H1 (cell line): ENCODE measurements around the gene NCKAP1. TPM values are rescaled to one million over a fixed set of nuclear protein-coding genes. Genes with fewer than 3 reads are reported as not detected.

Experiments used
- CTCF ChIA-PET: fragments of 300-600 bp; sonication (Branson Sonifier 250); formaldehyde crosslinking; loops from one replicate; lab custom pipeline; 2021; ENCODE audit not compliant: partially characterized antibody; lab: Charles Lee
- POLR2A ChIA-PET: fragments of 300-600 bp; sonication (Branson Sonifier 250); formaldehyde crosslinking; loops from one replicate; lab custom pipeline; 2021; ENCODE audit warnings: inconsistent platforms; ENCODE audit not compliant: partially characterized antibody; lab: Charles Lee
- DNase-seq, 2 experiments: peaks; one replicate each; pipeline versions ENCODE4 v3.0.0 to v3.0.0-alpha.2; 2010 to 2022; ENCODE audit warnings: low spot score in 2 of 2, low read depth in 1 of 2, mixed read lengths in 1 of 2
- FAIRE-seq: peaks from 2 replicates; lab custom pipeline; 2011; peaks lifted over from hg19 to GRCh38; lab: Jason Lieb, UNC
- H2AFZ ChIP-seq: 2 replicates; pipeline ENCODE4 v1.8.1; 2012; ENCODE audit warnings: low read length, inconsistent platforms
- H2AK5ac ChIP-seq: 2 replicates; pipeline ENCODE4 v1.6.1; 2013; ENCODE audit warnings: low read depth, low read length
- H2BK120ac ChIP-seq: replicated peaks from 2 replicates; pipeline ENCODE3; 2013; ENCODE audit warnings: low read depth, low read length, inconsistent platforms
- H2BK12ac ChIP-seq: 2 replicates; pipeline ENCODE4 v1.6.1; 2013; ENCODE audit warnings: low read depth, low read length
- H2BK15ac ChIP-seq: 2 replicates; pipeline ENCODE4 v1.6.1; 2013; ENCODE audit warnings: low read length
- H2BK20ac ChIP-seq: 2 replicates; pipeline ENCODE4 v1.6.1; 2013; ENCODE audit warnings: low read length
- H2BK5ac ChIP-seq: 2 replicates; pipeline ENCODE4 v1.6.1; 2013; ENCODE audit warnings: low read depth, low read length
- H3K14ac ChIP-seq: 2 replicates; pipeline ENCODE4 v1.6.1; 2013; ENCODE audit warnings: inconsistent platforms; ENCODE audit not compliant: insufficient read length
- H3K18ac ChIP-seq: 2 replicates; pipeline ENCODE4 v1.6.1; 2013; ENCODE audit warnings: low read length; ENCODE audit errors: extremely low read depth
- H3K23ac ChIP-seq: 2 replicates; pipeline ENCODE4 v1.6.1; 2013; ENCODE audit warnings: inconsistent platforms; ENCODE audit not compliant: insufficient read length
- H3K23me2 ChIP-seq: 2 replicates; pipeline ENCODE4 v1.6.1; 2013; ENCODE audit warnings: low read depth, low read length
- H3K27ac ChIP-seq: 2 replicates; pipeline ENCODE4 v1.6.1; 2011; ENCODE audit warnings: low read depth, low read length, inconsistent platforms
- H3K27me3 ChIP-seq, 4 experiments: replicated peaks in 1 of 4; 1 replicate in 1 of 4; 2 replicates in 3 of 4; pipeline versions ENCODE4 v1.6.1 to v1.8.1; 2011 to 2013; ENCODE audit warnings: low read length in 3 of 4, mild to moderate bottlenecking in 3 of 4, inconsistent platforms in 2 of 4, mixed read lengths in 2 of 4, moderate library complexity in 1 of 4; ENCODE audit not compliant: control insufficient read depth in 3 of 4, insufficient read depth in 3 of 4; ENCODE audit errors: extremely low read depth in 1 of 4
- H3K36me3 ChIP-seq, 4 experiments: 2 replicates each; pipeline versions ENCODE4 v1.6.1 to v1.8.1; 2011 to 2013; ENCODE audit warnings: mild to moderate bottlenecking in 4 of 4, low read length in 3 of 4, moderate library complexity in 2 of 4, control low read depth in 1 of 4, inconsistent platforms in 1 of 4; ENCODE audit not compliant: insufficient read depth in 4 of 4, control insufficient read depth in 2 of 4
- H3K4ac ChIP-seq: replicated peaks from 2 replicates; pipeline ENCODE3; 2013; ENCODE audit warnings: low read length, low read depth, mixed read lengths, inconsistent platforms; ENCODE audit not compliant: insufficient read length
- H3K4me1 ChIP-seq, 4 experiments: replicated peaks in 1 of 4; 1 replicate in 1 of 4; 2 replicates in 3 of 4; pipeline versions ENCODE4 v1.6.1 to v1.8.1; 2011 to 2013; ENCODE audit warnings: low read length in 3 of 4, inconsistent platforms in 2 of 4, mixed read lengths in 1 of 4; ENCODE audit not compliant: insufficient read depth in 4 of 4, control insufficient read depth in 3 of 4
- H3K4me2 ChIP-seq, 2 experiments: 2 replicates each; pipeline versions ENCODE4 v1.6.1 to v1.8.1; 2011 to 2013; ENCODE audit warnings: low read depth in 2 of 2, low read length in 2 of 2, control low read depth in 1 of 2, inconsistent platforms in 1 of 2, mild to moderate bottlenecking in 1 of 2; ENCODE audit not compliant: insufficient read depth in 1 of 2
- H3K4me3 ChIP-seq, 4 experiments: fragments of 200-600, 300-600 bp in 1 of 4; sonication (generic), shearing (Covaris generic), sonication (Bioruptor Twin) in 1 of 4; 2 replicates each; pipeline versions ENCODE4 v1.5.1 to v1.8.1; 2011 to 2016; ENCODE audit warnings: low read length in 4 of 4, low read depth in 3 of 4, control low read depth in 2 of 4, inconsistent platforms in 2 of 4, mild to moderate bottlenecking in 2 of 4, mixed read lengths in 1 of 4, moderate library complexity in 1 of 4; ENCODE audit not compliant: insufficient read depth in 2 of 4; ENCODE audit errors: extremely low read depth in 1 of 4
- H3K56ac ChIP-seq: replicated peaks from 2 replicates; pipeline ENCODE3; 2013; ENCODE audit warnings: low read depth, mild to moderate bottlenecking, mixed read lengths, low read length, inconsistent platforms; ENCODE audit not compliant: insufficient read length
- H3K79me1 ChIP-seq: 2 replicates; pipeline ENCODE4 v1.6.1; 2013; ENCODE audit warnings: low read depth, low read length, control low read depth
- H3K79me2 ChIP-seq, 2 experiments: 2 replicates each; pipeline versions ENCODE4 v1.6.1 to v1.8.1; 2012 to 2013; ENCODE audit warnings: low read length in 2 of 2, mild to moderate bottlenecking in 2 of 2, inconsistent platforms in 1 of 2; ENCODE audit not compliant: insufficient read depth in 2 of 2, control insufficient read depth in 1 of 2
- H3K9ac ChIP-seq, 4 experiments: replicated peaks in 1 of 4; 1 replicate in 1 of 4; 2 replicates in 3 of 4; pipeline versions ENCODE4 v1.6.1 to v1.8.1; 2011 to 2013; ENCODE audit warnings: low read depth in 3 of 4, low read length in 3 of 4, control low read depth in 2 of 4, mild to moderate bottlenecking in 2 of 4, moderate library complexity in 2 of 4, inconsistent platforms in 1 of 4; ENCODE audit errors: extremely low read depth in 1 of 4
- H3K9me3 ChIP-seq, 2 experiments: 2 replicates each; pipeline versions ENCODE4 v1.6.1 to v1.8.1; 2012 to 2013; ENCODE audit warnings: mild to moderate bottlenecking in 2 of 2, moderate library complexity in 2 of 2, control low read depth in 1 of 2, inconsistent platforms in 1 of 2, low read depth in 1 of 2, low read length in 1 of 2, mixed read lengths in 1 of 2; ENCODE audit not compliant: insufficient read depth in 2 of 2
- H4K20me1 ChIP-seq, 2 experiments: replicated peaks in 1 of 2; 2 replicates each; pipeline versions ENCODE3 to v1.8.1; 2011 to 2013; ENCODE audit warnings: inconsistent platforms in 2 of 2, low read length in 2 of 2, mild to moderate bottlenecking in 1 of 2; ENCODE audit not compliant: insufficient read depth in 2 of 2, control insufficient read depth in 1 of 2
- H4K5ac ChIP-seq: 2 replicates; pipeline ENCODE4 v1.6.1; 2013; ENCODE audit warnings: low read length, low read depth, mixed read lengths, inconsistent platforms; ENCODE audit not compliant: insufficient read length
- H4K8ac ChIP-seq: 2 replicates; pipeline ENCODE4 v1.8.0; 2013; ENCODE audit warnings: mild to moderate bottlenecking, moderate library complexity, low read length, inconsistent platforms; ENCODE audit not compliant: insufficient read depth; ENCODE audit errors: extremely low read depth
- H4K91ac ChIP-seq: replicated peaks from 2 replicates; pipeline ENCODE3; 2013; ENCODE audit warnings: low read length, mixed read lengths, inconsistent platforms; ENCODE audit not compliant: insufficient read length
- CEBPB ChIP-seq: IDR thresholded peaks from 2 replicates; pipeline ENCODE4 v1.6.1; 2012; ENCODE audit warnings: low read depth, low read length
- CHD2 ChIP-seq: IDR thresholded peaks from 2 replicates; pipeline ENCODE4 v1.6.1; 2012; ENCODE audit warnings: low read length, improper control_type of control experiment
- EP300 ChIP-seq, 2 experiments: IDR thresholded peaks; 1 replicate in 1 of 2; 2 replicates in 1 of 2; pipeline ENCODE4 v1.6.1; 2011 to 2012; ENCODE audit warnings: low read depth in 2 of 2, low read length in 2 of 2, mild to moderate bottlenecking in 2 of 2, borderline replicate concordance in 1 of 2, inconsistent platforms in 1 of 2, moderate library complexity in 1 of 2
- KDM1A ChIP-seq: fragments of 200-600, 300-600 bp; sonication (generic); IDR thresholded peaks from 2 replicates; pipeline ENCODE4 v1.7.1; 2016; ENCODE audit warnings: mild to moderate bottlenecking, low read length, borderline replicate concordance
- KDM5A ChIP-seq: fragments of 200-600 bp; IDR thresholded peaks from 2 replicates; pipeline ENCODE4 v1.7.1; 2012; ENCODE audit warnings: mild to moderate bottlenecking, low read length, inconsistent platforms, mixed read lengths
- RNF2 ChIP-seq: fragments of 200-900, 300-1000 bp; sonication (generic); IDR thresholded peaks from 2 replicates; pipeline ENCODE4 v1.7.1; 2016; ENCODE audit warnings: borderline replicate concordance, low read depth, mild to moderate bottlenecking, antibody characterized with exemption, low read length; ENCODE audit not compliant: poor library complexity, severe bottlenecking; ENCODE audit errors: missing control alignments
- SIN3A ChIP-seq, 2 experiments: IDR thresholded peaks in 1 of 2; conservative IDR thresholded peaks in 1 of 2; 2 replicates each; pipeline ENCODE4 v1.6.1; 2011 to 2012; ENCODE audit warnings: low read length in 2 of 2, improper control_type of control experiment in 1 of 2, low read depth in 1 of 2, mild to moderate bottlenecking in 1 of 2
- SIRT6 ChIP-seq: IDR thresholded peaks from one replicate; pipeline ENCODE4 v1.7.1; 2012; ENCODE audit warnings: low read length, inconsistent platforms
- SP1 ChIP-seq: IDR thresholded peaks from 2 replicates; pipeline ENCODE4 v1.6.1; 2011; ENCODE audit warnings: low read depth, low read length
- TAF7 ChIP-seq: optimal IDR thresholded peaks from 2 replicates; pipeline ENCODE3; 2011; ENCODE audit warnings: low read depth, mild to moderate bottlenecking, inconsistent platforms, low read length, moderate library complexity, borderline replicate concordance
- TCF12 ChIP-seq: IDR thresholded peaks from 2 replicates; pipeline ENCODE4 v1.6.1; 2011; ENCODE audit warnings: low read depth, mild to moderate bottlenecking, low read length
- WGBS, 2 experiments: shearing (Covaris generic) in 1 of 2; methylation state at CpG; one replicate each; pipeline versions ENCODE4 v1.1.6 to v1.1.7; 2013 to 2015; ENCODE audit warnings: low lambda C conversion rate in 2 of 2, mixed read lengths in 2 of 2, inconsistent platforms in 1 of 2, low coverage in 1 of 2, missing lambda C conversion rate in 1 of 2; ENCODE audit not compliant: insufficient replicate concordance in 2 of 2, insufficient coverage in 1 of 2, insufficient read length in 1 of 2; ENCODE audit errors: extremely low coverage in 1 of 2, missing lambda C conversion rate in 1 of 2; 5-methylcytosine and 5-hydroxymethylcytosine counted together
- polyA plus RNA-seq, 7 experiments: library from polyadenylated mRNA; depleted of rRNA in 3 of 7; stranded (reverse) in 5 of 7; unstranded in 2 of 7; fragments of >200 nt in 5 of 7; fragments of 200-250 nt in 2 of 7; gene quantifications; 1 replicate in 5 of 7; 2 replicates in 1 of 7; 4 replicates in 1 of 7; pipeline versions ENCODE4 v1.2.1 to v1.2.3, GENCODE V29; 2011 to 2013; ENCODE audit warnings: missing spikeins in 2 of 7, mixed read lengths in 2 of 7
- total RNA-seq: library from RNA; stranded (reverse); fragmentation: NEBNext Ultra II Directional; extraction: Animal tissue kit (Norgen Biotek cat#: 25700); gene quantifications from 2 replicates; pipeline ENCODE4 v1.2.1, GENCODE V29; 2021
- TF ChIP-seq, protein P1 (sequence below): IDR thresholded peaks from 2 replicates; pipeline ENCODE4 v1.6.1; 2012; ENCODE audit warnings: inconsistent platforms
- TF ChIP-seq, protein P2 (sequence below): IDR thresholded peaks from 2 replicates; pipeline ENCODE4 v1.6.1; 2012; ENCODE audit warnings: inconsistent platforms

Gene NCKAP1
- total and polyA plus RNA-seq, 2 of the 8 experiments (the other 6 are each of a cell fraction or from before 2014, with no cell fraction given), result 90.8 to 173 TPM

DNA sequence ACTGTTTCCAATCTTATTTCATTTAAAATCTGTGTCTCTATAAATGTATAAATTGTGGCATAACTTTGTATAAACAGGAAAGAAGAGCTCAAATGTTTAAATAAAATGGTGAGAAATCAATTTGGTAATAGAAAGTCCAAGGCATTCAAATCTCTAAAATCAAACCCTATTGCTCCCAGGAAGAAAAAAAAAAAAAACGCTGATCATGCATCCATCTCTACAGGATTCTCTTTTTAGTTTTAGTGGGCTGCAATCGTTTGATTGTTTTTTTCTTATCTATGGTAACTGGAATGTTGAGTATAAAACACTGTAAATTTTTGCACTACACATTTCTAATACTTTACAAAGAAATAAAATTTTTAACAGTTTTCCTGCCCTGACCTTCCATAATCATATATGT is 75.6 kb downstream of the NCKAP1 start:
- TF ChIP-seq KDM5A, result no peak
- TF ChIP-seq, protein P1, sequence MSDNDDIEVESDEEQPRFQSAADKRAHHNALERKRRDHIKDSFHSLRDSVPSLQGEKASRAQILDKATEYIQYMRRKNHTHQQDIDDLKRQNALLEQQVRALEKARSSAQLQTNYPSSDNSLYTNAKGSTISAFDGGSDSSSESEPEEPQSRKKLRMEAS, result no peak
- TF ChIP-seq, protein P2, sequence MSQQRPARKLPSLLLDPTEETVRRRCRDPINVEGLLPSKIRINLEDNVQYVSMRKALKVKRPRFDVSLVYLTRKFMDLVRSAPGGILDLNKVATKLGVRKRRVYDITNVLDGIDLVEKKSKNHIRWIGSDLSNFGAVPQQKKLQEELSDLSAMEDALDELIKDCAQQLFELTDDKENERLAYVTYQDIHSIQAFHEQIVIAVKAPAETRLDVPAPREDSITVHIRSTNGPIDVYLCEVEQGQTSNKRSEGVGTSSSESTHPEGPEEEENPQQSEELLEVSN, result no peak
- TF ChIP-seq RNF2, result no peak
- no peak for TF ChIP-seq TCF12
- no peak for TF ChIP-seq TAF7
- TF ChIP-seq SIN3A (conservative IDR thresholded peaks at IDR 0.05 in 1 of 2, IDR thresholded peaks at IDR 0.05 in 1 of 2; ENCODE audit: low read depth in 1 of 2, low read length in 2 of 2), result no peak
- no peak for TF ChIP-seq SIRT6
- no peak for TF ChIP-seq KDM1A
- no peak for TF ChIP-seq CHD2
- TF ChIP-seq CEBPB, result no peak
- TF ChIP-seq EP300 (IDR thresholded peaks at IDR 0.05; ENCODE audit: borderline replicate concordance in 1 of 2, low read depth in 2 of 2, low read length in 2 of 2), result no peak
- no peak for TF ChIP-seq SP1
- H2BK5ac ChIP-seq, result no peak overlapping the region
- peaks cover 0 to 45% (median 18%) of the 10 kb centered on the region in 4 experiments; a peak in 6 of 8 replicates for H3K36me3 ChIP-seq
- no peak overlapping the region for H4K8ac ChIP-seq
- no peak overlapping the region for H4K5ac ChIP-seq
- H3K56ac ChIP-seq, result no peak overlapping the region
- FAIRE-seq (no peak), DNase-seq (no peak)
- no peak overlapping the region for H3K9ac ChIP-seq
- no peaks in the 10 kb centered on the region for H3K23me2 ChIP-seq
- peaks cover 0 to 2% of the 10 kb centered on the region in 2 experiments; a peak in 1 of 4 replicates for H3K9me3 ChIP-seq
- H2BK120ac ChIP-seq, result no peak overlapping the region
- H3K23ac ChIP-seq, result no peak overlapping the region
- no peak overlapping the region for H2AK5ac ChIP-seq
- H2AFZ ChIP-seq, result no peak overlapping the region
- H4K20me1 ChIP-seq, result peaks cover 0 to 1% of the 10 kb centered on the region in 2 experiments
- H4K91ac ChIP-seq, result no peak overlapping the region
- no peaks in the 10 kb centered on the region for H3K79me1 ChIP-seq
- 90% methylated on average over 2 of the region's 2 CpGs; no CpG with 5 or more reads in 1 of the 2 experiments for WGBS, 2 experiments
- H2BK12ac ChIP-seq, result no peak overlapping the region
- ChIA-PET CTCF (interaction anchor here (1.7 to 2.1 kb wide), 2 partner anchors 17 to 200 kb away, joined by 4 to 7 read pairs; no protein-coding TSS in a partner anchor), POLR2A (no interaction called here)
- H2BK15ac ChIP-seq, result no peak overlapping the region
- no peak overlapping the region for H3K4me3 ChIP-seq
- no peak overlapping the region for H3K18ac ChIP-seq
- no peak overlapping the region for H3K27ac ChIP-seq
- H3K4ac ChIP-seq, result no peak overlapping the region
- H3K27me3 ChIP-seq, result no peaks in the 10 kb centered on the region
- no peaks in the 10 kb centered on the region for H3K79me2 ChIP-seq
- no peaks in the 10 kb centered on the region for H3K4me1 ChIP-seq
- H3K4me2 ChIP-seq, result no peak overlapping the region
- H2BK20ac ChIP-seq, result no peak overlapping the region
- H3K14ac ChIP-seq, result no peak overlapping the region
